Testis (tissue), 2 donors: ENCODE data around the gene TMEM260.

Source experiments
- POLR2A ChIP-seq: fragments of 450-650 bp; IDR thresholded peaks from one replicate; pipeline ENCODE4 v1.6.1; 2017; ENCODE audit warnings: antibody characterized with exemption, mild to moderate bottlenecking, moderate library complexity
- TF ChIP-seq, protein P1 (sequence below), 3 experiments: fragments of 450-650 bp in 2 of 3; fragments of 200-600 bp in 1 of 3; sonication (generic) in 1 of 3; IDR thresholded peaks; one replicate each; pipeline ENCODE4 v1.5.1; 2016 to 2019; ENCODE audit warnings: antibody characterized with exemption in 3 of 3, mild to moderate bottlenecking in 2 of 3, moderate library complexity in 1 of 3

DNA sequence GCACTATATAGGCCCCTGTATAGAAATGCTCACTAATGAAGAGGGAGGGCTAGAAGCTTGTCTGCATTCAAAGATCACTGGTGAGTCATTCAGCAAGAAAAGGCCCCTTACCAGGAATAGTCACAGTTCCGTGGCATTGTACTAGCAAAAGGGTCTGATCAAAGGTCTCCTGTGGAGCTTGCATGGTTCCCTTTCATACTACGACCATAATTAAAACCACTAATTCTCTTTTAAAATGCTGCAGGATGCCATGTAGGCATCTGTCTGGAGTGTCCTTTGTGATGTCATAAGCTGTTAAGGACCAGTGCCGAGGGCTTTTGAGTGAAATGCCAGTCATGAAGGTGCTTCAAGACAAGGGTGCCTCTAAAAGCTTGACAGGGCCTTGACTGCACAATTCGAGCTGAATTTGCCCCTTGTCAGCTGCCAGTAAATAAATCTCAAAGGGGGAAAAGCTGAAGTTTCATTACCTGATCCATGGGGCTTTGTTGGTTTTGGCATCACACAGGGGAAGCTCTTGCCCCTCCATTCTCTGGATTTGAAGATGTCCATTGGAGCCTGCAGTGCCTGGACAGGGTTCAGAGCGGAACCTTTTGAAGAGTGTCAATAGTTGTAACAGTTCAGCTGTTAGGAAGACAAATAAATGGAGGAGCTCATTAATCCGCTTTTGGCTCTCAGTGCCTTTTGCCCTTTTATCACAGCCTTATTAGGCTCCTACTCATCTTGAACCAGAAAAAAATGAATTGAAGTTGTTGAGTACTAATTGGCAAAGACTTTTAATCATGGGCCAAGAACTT, 69.1 kb downstream of the TMEM260 start:
- TF ChIP-seq, protein P1, sequence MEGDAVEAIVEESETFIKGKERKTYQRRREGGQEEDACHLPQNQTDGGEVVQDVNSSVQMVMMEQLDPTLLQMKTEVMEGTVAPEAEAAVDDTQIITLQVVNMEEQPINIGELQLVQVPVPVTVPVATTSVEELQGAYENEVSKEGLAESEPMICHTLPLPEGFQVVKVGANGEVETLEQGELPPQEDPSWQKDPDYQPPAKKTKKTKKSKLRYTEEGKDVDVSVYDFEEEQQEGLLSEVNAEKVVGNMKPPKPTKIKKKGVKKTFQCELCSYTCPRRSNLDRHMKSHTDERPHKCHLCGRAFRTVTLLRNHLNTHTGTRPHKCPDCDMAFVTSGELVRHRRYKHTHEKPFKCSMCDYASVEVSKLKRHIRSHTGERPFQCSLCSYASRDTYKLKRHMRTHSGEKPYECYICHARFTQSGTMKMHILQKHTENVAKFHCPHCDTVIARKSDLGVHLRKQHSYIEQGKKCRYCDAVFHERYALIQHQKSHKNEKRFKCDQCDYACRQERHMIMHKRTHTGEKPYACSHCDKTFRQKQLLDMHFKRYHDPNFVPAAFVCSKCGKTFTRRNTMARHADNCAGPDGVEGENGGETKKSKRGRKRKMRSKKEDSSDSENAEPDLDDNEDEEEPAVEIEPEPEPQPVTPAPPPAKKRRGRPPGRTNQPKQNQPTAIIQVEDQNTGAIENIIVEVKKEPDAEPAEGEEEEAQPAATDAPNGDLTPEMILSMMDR (IDR thresholded peaks at IDR 0.05): no peak
- no peak for TF ChIP-seq POLR2A
